MM.1S (cell line): ENCODE measurements around the gene KLHL7.

Experiments used
- EZH2 ChIP-seq: fragments of 300-600 bp; sonication (generic); optimal IDR thresholded peaks from 2 replicates; pipeline ENCODE3; 2017; ENCODE audit warnings: low read depth, mild to moderate bottlenecking, antibody characterized with exemption, low read length, mixed read lengths
- EZH2phosphoT487 ChIP-seq: fragments of 300-600 bp; sonication (generic); IDR thresholded peaks from 2 replicates; pipeline ENCODE4 v1.6.1; 2018; ENCODE audit warnings: antibody characterized with exemption, low read length
- TF ChIP-seq, protein P1 (sequence below): fragments of 300-600 bp; sonication (generic); IDR thresholded peaks from 2 replicates; pipeline ENCODE4 v1.5.1; 2016; ENCODE audit warnings: antibody characterized with exemption, low read length, mixed read lengths

DNA sequence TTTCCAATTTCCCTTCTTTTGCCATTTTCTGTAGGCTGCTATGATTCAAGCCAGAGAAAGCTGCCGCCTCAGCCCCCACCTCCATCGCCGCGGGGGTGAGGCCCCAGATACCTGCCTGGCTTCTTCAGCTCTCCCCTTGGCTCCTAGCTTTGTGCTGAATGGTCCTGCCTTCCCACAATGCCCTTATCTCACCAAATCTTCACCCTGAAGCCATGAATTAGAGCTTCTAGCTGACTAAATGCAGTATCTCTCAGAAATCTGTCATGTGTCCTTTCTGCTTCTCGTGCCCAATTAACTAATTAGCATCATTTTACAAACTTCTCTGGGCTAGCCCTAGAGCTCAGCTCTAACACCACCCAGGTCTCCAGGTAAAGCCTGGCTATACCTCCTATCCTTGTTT is 108.8 kb downstream of the KLHL7 start:
- TF ChIP-seq, protein P1, sequence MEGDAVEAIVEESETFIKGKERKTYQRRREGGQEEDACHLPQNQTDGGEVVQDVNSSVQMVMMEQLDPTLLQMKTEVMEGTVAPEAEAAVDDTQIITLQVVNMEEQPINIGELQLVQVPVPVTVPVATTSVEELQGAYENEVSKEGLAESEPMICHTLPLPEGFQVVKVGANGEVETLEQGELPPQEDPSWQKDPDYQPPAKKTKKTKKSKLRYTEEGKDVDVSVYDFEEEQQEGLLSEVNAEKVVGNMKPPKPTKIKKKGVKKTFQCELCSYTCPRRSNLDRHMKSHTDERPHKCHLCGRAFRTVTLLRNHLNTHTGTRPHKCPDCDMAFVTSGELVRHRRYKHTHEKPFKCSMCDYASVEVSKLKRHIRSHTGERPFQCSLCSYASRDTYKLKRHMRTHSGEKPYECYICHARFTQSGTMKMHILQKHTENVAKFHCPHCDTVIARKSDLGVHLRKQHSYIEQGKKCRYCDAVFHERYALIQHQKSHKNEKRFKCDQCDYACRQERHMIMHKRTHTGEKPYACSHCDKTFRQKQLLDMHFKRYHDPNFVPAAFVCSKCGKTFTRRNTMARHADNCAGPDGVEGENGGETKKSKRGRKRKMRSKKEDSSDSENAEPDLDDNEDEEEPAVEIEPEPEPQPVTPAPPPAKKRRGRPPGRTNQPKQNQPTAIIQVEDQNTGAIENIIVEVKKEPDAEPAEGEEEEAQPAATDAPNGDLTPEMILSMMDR, result no peak
- TF ChIP-seq EZH2, result no peak
- TF ChIP-seq EZH2phosphoT487, result no peak
